AG09319 (cell line): ENCODE data around the gene SLC2A4RG.

Experiments
- DNase-seq: peaks from one replicate; pipeline ENCODE4 v3.0.0-alpha.2; 2010; ENCODE audit warnings: low read depth; ENCODE audit errors: extremely low read depth
- TF ChIP-seq, protein P1 (sequence below): IDR thresholded peaks from 2 replicates; pipeline ENCODE4 v1.5.1; 2011; ENCODE audit warnings: low read depth, mild to moderate bottlenecking, inconsistent platforms, low read length, moderate library complexity

The SLC2A4RG gene

DNA sequence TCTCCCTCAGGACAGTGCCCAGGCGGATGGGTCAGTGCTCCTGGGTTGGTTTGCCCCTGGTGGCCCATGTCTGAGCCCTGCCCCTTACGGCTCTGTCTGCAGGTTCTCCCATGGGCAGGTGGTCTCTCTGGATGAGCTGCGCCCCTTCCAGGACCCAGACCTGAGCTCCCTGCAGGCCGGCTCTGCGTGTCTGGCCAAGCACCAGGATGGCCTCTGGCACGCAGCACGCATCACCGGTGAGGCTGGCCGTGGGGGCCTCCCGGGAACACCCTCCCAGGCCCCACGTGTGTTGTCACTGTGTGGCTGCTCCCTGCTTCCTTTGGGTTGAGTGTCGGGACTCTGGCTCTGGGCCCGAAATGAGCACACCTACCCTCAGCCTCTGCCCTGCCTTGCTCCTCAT, 6.5 kb upstream of the SLC2A4RG start:
- TF ChIP-seq, protein P1, sequence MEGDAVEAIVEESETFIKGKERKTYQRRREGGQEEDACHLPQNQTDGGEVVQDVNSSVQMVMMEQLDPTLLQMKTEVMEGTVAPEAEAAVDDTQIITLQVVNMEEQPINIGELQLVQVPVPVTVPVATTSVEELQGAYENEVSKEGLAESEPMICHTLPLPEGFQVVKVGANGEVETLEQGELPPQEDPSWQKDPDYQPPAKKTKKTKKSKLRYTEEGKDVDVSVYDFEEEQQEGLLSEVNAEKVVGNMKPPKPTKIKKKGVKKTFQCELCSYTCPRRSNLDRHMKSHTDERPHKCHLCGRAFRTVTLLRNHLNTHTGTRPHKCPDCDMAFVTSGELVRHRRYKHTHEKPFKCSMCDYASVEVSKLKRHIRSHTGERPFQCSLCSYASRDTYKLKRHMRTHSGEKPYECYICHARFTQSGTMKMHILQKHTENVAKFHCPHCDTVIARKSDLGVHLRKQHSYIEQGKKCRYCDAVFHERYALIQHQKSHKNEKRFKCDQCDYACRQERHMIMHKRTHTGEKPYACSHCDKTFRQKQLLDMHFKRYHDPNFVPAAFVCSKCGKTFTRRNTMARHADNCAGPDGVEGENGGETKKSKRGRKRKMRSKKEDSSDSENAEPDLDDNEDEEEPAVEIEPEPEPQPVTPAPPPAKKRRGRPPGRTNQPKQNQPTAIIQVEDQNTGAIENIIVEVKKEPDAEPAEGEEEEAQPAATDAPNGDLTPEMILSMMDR: no peak
- no peak for DNase-seq

DNA sequence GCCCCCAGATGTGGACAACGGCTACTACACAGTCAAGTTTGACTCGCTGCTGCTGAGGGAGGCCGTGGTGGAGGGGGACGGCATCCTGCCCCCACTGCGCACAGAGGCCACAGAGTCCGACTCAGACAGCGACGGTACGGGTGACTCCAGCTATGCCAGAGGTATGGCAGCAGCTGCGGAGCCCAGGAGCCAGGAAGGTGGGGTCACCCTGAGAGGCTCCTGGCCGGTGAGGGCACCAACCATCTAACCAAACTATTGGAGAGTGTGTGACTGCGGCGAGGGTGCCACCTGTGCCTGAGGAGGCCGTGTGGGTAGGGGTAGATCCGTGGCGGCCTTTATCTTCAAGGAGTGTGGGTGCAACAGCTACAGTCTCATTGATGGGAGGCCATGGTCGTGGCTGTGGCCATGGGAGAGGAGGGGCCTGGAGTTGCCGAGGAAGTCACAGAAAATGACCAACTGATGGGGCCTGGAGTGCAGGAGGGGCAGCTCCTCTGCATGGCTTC, 5.9 kb upstream of the SLC2A4RG start:
- TF ChIP-seq, protein P1: no peak
- no peak for DNase-seq

DNA sequence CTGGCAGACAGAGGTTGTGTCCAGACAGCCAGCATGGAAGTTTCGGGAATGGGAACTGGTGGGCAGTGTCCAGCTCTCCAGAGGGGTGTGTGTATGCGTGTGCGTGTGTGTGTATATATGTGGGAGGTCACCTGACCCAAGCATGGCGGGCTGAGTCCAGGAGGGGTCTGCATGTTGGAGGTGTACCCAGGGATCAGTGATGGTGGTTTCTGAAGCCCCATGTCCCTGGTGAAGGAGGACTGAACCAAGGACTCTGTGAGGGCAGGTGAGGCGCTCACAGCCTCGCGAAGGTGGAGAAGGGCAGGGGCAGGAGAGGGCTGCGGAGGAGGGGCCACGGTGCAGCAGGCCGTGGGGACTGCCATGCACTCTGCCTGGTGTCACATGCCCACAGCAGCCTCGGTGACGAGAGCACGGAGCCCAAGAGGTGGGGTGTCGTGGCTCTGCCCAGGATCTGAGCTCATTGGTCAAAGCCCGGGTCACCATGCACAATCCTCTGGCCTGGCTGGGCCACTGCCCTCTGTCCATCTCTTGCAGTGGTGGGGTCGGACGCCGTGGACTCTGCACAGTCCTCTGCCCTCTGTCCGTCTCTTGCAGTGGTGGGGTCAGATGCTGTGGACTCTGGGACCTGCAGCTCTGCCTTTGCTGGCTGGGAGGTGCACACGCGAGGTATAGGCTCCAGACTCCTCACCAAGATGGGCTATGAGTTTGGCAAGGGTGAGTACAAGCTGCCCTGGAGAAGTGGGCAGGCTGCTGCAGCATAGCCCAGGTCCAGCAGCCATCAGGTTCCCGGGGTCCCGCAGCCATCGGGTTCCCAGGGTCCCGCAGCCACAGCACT, 5.2 kb upstream of the SLC2A4RG start:
- TF ChIP-seq, protein P1: no peak
- no peak for DNase-seq

DNA sequence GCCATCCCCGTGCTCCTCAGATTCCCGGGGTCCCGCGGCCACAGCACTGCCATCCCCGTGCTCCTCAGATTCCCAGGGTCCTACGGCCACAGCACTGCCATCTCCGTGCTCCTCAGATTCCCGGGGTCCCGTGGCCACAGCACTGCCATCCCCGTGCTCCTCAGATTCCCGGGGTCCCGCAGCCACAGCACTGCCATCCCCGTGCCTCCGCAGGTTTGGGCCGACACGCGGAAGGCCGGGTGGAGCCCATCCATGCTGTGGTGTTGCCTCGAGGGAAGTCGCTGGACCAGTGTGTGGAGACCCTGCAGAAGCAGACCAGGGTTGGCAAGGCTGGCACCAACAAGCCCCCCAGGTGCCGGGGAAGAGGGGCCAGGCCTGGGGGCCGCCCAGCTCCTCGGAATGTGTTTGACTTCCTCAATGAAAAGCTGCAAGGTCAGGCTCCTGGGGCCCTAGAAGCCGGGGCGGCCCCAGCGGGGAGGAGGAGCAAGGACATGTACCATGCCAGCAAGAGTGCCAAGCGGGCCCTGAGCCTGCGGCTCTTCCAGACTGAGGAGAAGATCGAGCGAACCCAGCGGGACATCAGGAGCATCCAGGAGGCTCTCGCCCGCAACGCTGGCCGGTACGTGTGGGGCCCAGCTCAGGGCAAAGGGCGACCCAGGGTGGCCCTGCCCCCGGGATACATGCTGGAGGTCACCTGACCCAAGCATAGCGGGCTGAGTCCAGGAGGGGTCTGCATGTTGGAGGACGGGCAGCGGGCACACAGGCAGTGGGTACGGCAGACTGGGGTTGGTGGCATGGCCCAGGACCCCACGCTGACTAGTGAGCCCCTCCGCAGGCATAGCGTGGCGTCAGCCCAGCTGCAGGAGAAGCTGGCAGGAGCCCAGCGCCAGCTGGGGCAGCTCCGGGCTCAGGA, 4.4 kb upstream of the SLC2A4RG start:
- no peak for DNase-seq
- TF ChIP-seq, protein P1: no peak

DNA sequence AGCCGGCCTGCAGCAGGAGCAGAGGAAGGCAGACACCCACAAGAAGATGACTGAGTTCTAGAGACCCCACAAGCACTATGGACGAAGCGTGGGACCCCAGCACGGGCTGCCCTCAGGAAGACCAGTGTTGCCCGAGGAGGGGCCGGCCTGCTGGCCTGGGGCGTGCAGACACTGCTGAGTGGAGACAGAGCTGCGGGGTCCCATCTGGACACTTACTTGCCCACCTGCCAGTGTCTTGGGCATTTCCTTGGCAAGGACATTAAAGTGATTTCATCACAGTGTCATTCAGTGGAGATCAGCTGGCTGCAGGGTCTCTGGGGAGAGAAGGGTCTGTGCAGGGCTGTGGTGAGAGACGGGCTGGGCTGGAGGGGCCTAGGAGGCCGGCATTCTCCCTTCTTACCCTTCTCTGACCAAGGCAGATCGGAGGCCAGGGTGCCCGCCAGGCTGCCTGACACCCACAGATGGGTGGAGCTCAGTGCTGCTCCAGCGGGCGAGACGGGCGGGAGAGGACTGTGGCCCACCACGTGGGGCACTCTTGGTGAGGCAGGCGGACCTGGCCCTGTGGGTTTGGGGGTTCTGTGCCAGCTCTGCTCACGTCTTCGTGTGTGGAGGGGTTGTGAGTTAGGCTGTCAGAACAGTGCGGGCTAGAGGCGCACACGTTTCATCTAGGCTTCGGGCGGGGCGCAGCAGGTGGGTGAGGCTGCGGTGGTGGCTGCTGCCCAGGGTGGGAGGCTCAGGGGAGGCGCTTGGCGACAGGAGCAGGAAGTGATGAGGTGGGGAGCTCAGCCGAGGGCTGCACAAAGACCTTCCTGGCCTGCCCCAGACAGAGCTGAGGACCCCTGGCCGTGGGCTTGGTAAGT, 3.5 kb upstream of the SLC2A4RG start, which contains the start of gene LIME1:
LIME1 (plus strand) TSS at position 806 of the 860 bp plus-strand sequence. CDS start 886 bp downstream, outside the sequence.
- TF ChIP-seq, protein P1: no peak
- DNase-seq: no peak

DNA sequence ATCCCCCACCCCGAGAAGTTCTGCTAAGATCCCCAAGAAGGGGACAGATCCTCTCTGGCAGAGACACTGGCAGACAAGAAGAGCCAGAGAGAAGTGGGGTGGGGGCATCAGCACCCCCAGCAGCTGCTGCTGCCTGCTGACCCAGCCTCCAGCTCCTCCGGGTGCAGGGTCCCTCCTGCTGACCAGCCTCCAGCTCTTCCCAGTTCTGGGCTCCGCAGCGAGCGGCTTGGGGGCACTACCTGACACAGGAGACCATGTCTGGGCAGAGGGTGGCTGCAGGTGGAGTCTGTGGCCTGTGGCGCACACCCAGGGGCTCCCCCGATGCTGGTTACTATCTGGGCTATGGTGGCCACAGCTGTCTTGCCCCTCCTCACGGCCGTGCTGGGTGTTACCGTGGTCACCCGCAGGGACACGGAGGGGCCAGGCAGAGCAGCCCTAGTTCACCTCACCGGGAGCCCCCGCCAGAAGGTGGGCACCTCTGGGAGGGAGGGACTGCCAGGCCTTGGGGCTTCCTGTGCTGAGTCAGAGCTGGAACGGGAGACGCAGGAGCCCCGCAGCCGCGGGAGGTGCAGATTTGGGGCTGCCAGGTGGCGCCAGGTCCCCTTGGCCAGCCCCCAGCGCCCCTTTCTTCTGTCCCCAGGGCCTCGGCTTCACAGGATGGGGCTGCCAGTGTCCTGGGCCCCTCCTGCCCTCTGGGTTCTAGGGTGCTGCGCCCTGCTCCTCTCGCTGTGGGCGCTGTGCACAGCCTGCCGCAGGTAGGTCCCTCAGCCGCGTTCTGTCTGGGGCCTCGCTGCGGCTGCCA, 2.5 kb upstream of the SLC2A4RG start:
- TF ChIP-seq, protein P1: no peak
- no peak for DNase-seq
